HepG2 (cell line): ENCODE results near the gene HHIPL1. TPM values are rescaled to one million over a fixed set of nuclear protein-coding genes. Genes with fewer than 3 reads are reported as not detected.

Experiments
- ADNP ChIP-seq: sonication (generic); formaldehyde crosslinking; IDR thresholded peaks from 2 replicates; pipeline ENCODE4 v1.4.0; 2020; ENCODE audit warnings: missing genetic modification reagents
- GLI4 ChIP-seq: sonication (generic); formaldehyde crosslinking; IDR thresholded peaks from 2 replicates; pipeline ENCODE4 v1.5.1; 2020; ENCODE audit warnings: missing genetic modification reagents, mild to moderate bottlenecking, moderate library complexity, borderline replicate concordance
- TCF7L2 ChIP-seq: IDR thresholded peaks from 2 replicates; pipeline ENCODE4 v1.6.1; 2011; ENCODE audit warnings: mild to moderate bottlenecking, low read depth, low read length, moderate library complexity
- XRCC5 ChIP-seq: fragments of 200-400 bp; formaldehyde crosslinking; optimal IDR thresholded peaks from 2 replicates; pipeline ENCODE3; 2017; ENCODE audit warnings: mild to moderate bottlenecking, low read length
- YEATS2 ChIP-seq: sonication (generic); formaldehyde crosslinking; IDR thresholded peaks from 2 replicates; pipeline ENCODE4 v1.4.0; 2020; ENCODE audit warnings: missing genetic modification reagents, borderline replicate concordance
- ZNF33B ChIP-seq: sonication (generic); formaldehyde crosslinking; IDR thresholded peaks from 2 replicates; pipeline ENCODE4 v1.5.1; 2020; ENCODE audit warnings: mild to moderate bottlenecking, missing genetic modification reagents
- ZNF841 ChIP-seq: sonication (generic); formaldehyde crosslinking; IDR thresholded peaks from 2 replicates; pipeline ENCODE4 v1.8.1; 2023; ENCODE audit warnings: missing genetic modification reagents, borderline replicate concordance
- ZSCAN29 ChIP-seq: sonication (generic); formaldehyde crosslinking; conservative IDR thresholded peaks from 2 replicates; pipeline ENCODE4 v1.4.0; 2020; ENCODE audit warnings: mild to moderate bottlenecking, missing genetic modification reagents
- ZSCAN31 ChIP-seq: sonication (generic); formaldehyde crosslinking; IDR thresholded peaks from 2 replicates; pipeline ENCODE4 v1.5.0; 2020; ENCODE audit warnings: low read depth, mild to moderate bottlenecking, missing genetic modification reagents
- polyA plus RNA-seq, 8 experiments: library from polyadenylated mRNA; depleted of rRNA in 3 of 8; stranded (reverse) in 7 of 8; unstranded in 1 of 8; fragments of >200 nt; fragmentation: Illumina TruSeq in 4 of 8; extraction: Trizol in 4 of 8; gene quantifications; 2 replicates each; pipeline versions ENCODE4 v1.2.1 to v1.2.3, GENCODE V29; 2011 to 2016; ENCODE audit warnings: low read depth in 4 of 8, missing spikeins in 1 of 8, mixed read lengths in 1 of 8; ENCODE audit not compliant: insufficient read depth in 1 of 8
- total RNA-seq, 5 experiments: library from RNA; depleted of rRNA; stranded (reverse); fragments of >200 nt; fragmentation: Illumina TruSeq; extraction: Trizol; gene quantifications; 2 replicates each; pipeline ENCODE4 v1.2.3, GENCODE V29; 2016; ENCODE audit warnings: low read depth in 1 of 5
- TF ChIP-seq, protein P1 (sequence below), 2 experiments: fragments of 450-650 bp in 1 of 2; sonication (generic) in 1 of 2; formaldehyde crosslinking in 1 of 2; IDR thresholded peaks; 2 replicates each; pipeline versions ENCODE4 v1.6.1 to v1.8.0; 2016 to 2022; ENCODE audit warnings: antibody characterized with exemption in 1 of 2, mild to moderate bottlenecking in 1 of 2, missing genetic modification reagents in 1 of 2
- TF ChIP-seq, protein P2 (sequence below): IDR thresholded peaks from 2 replicates; pipeline ENCODE4 v1.6.1; 2018; ENCODE audit warnings: missing genetic modification reagents, mild to moderate bottlenecking, missing compliant biosample characterization
- TF ChIP-seq, protein P3 (sequence below): sonication (generic); formaldehyde crosslinking; IDR thresholded peaks from 2 replicates; pipeline ENCODE4 v1.4.0; 2020; ENCODE audit warnings: mild to moderate bottlenecking, low read depth, missing genetic modification reagents
- TF ChIP-seq, protein P4 (sequence below): IDR thresholded peaks from 2 replicates; pipeline ENCODE4 v1.6.1; 2016; ENCODE audit warnings: mild to moderate bottlenecking
- TF ChIP-seq, protein P5 (sequence below): IDR thresholded peaks from 2 replicates; pipeline ENCODE4 v1.6.1; 2016; ENCODE audit warnings: mild to moderate bottlenecking, missing biosample characterization, missing genetic modification reagents

HHIPL1 gene
- total and polyA plus RNA-seq, 2 of the 13 experiments (the other 11 are each of a cell fraction or from before 2014, with no cell fraction given): not detected

DNA sequence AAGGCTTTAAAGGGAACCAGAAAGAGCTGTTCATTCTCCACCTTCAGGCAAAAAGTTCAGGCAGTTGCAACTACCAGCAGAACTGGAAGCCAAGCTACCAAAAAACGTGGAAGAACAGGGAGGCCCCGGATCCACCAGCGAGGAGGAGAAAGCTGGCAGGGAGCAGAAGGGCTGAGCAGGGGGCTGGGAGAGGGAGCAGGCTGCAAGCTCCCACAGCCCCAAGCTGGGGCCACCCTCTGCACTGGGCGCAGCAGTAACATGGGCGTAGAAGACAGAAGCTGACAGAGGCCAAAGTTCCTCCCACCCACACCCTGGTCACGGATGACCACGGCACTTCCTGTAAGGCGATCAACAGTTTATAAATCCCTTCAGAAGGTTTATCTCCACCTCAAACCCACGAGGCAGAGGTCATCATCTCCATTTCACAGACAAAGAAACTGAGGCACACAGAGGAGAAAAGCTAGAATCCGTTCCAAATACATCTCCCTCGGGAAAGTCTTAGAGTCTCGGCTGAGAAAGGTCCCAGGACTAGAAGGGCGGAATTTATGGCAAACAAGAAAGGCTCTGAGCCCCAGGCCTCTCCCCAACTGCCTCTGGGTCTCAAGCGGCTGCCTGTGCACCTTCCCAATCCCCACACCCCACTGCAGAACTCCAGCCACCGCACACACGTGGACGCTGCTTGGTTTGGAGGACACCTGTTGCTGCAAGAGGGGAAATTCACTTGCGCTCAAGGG lies 42.7 kb upstream of the HHIPL1 start (continued):
- TF ChIP-seq, protein P1, sequence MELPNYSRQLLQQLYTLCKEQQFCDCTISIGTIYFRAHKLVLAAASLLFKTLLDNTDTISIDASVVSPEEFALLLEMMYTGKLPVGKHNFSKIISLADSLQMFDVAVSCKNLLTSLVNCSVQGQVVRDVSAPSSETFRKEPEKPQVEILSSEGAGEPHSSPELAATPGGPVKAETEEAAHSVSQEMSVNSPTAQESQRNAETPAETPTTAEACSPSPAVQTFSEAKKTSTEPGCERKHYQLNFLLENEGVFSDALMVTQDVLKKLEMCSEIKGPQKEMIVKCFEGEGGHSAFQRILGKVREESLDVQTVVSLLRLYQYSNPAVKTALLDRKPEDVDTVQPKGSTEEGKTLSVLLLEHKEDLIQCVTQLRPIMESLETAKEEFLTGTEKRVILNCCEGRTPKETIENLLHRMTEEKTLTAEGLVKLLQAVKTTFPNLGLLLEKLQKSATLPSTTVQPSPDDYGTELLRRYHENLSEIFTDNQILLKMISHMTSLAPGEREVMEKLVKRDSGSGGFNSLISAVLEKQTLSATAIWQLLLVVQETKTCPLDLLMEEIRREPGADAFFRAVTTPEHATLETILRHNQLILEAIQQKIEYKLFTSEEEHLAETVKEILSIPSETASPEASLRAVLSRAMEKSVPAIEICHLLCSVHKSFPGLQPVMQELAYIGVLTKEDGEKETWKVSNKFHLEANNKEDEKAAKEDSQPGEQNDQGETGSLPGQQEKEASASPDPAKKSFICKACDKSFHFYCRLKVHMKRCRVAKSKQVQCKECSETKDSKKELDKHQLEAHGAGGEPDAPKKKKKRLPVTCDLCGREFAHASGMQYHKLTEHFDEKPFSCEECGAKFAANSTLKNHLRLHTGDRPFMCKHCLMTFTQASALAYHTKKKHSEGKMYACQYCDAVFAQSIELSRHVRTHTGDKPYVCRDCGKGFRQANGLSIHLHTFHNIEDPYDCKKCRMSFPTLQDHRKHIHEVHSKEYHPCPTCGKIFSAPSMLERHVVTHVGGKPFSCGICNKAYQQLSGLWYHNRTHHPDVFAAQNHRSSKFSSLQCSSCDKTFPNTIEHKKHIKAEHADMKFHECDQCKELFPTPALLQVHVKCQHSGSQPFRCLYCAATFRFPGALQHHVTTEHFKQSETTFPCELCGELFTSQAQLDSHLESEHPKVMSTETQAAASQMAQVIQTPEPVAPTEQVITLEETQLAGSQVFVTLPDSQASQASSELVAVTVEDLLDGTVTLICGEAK (IDR thresholded peaks at IDR 0.05): no peak
- TF ChIP-seq, protein P1 (CRISPR knock-in tag; IDR thresholded peaks at IDR 0.05): no peak
- TF ChIP-seq, protein P2, sequence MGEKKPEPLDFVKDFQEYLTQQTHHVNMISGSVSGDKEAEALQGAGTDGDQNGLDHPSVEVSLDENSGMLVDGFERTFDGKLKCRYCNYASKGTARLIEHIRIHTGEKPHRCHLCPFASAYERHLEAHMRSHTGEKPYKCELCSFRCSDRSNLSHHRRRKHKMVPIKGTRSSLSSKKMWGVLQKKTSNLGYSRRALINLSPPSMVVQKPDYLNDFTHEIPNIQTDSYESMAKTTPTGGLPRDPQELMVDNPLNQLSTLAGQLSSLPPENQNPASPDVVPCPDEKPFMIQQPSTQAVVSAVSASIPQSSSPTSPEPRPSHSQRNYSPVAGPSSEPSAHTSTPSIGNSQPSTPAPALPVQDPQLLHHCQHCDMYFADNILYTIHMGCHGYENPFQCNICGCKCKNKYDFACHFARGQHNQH (CRISPR knock-in tag): peak; percentile 37; the same call in 1 of the 2 replicates
- TF ChIP-seq ZSCAN29 (CRISPR knock-in tag) (no peak), GLI4 (CRISPR knock-in tag) (no peak), TCF7L2 (no peak), ZNF33B (CRISPR knock-in tag) (no peak), ZNF841 (CRISPR knock-in tag) (no peak), XRCC5 (peak; percentile 38), ZSCAN31 (CRISPR knock-in tag) (0 out of 2 replicates have a peak, but pooled peaks have one; percentile 26), ADNP (CRISPR knock-in tag) (no peak), YEATS2 (no peak; the same call in 1 of the 2 replicates)
- TF ChIP-seq, protein P3, sequence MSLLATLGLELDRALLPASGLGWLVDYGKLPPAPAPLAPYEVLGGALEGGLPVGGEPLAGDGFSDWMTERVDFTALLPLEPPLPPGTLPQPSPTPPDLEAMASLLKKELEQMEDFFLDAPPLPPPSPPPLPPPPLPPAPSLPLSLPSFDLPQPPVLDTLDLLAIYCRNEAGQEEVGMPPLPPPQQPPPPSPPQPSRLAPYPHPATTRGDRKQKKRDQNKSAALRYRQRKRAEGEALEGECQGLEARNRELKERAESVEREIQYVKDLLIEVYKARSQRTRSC (CRISPR knock-in tag): no peak
- TF ChIP-seq, protein P4, sequence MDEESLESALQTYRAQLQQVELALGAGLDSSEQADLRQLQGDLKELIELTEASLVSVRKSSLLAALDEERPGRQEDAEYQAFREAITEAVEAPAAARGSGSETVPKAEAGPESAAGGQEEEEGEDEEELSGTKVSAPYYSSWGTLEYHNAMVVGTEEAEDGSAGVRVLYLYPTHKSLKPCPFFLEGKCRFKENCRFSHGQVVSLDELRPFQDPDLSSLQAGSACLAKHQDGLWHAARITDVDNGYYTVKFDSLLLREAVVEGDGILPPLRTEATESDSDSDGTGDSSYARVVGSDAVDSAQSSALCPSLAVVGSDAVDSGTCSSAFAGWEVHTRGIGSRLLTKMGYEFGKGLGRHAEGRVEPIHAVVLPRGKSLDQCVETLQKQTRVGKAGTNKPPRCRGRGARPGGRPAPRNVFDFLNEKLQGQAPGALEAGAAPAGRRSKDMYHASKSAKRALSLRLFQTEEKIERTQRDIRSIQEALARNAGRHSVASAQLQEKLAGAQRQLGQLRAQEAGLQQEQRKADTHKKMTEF (CRISPR knock-in tag): peak; percentile 39; the same call in 1 of the 2 replicates
- TF ChIP-seq, protein P5, sequence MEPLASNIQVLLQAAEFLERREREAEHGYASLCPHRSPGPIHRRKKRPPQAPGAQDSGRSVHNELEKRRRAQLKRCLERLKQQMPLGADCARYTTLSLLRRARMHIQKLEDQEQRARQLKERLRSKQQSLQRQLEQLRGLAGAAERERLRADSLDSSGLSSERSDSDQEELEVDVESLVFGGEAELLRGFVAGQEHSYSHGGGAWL: 0 out of 2 replicates have a peak, but pooled peaks have one; percentile 29
